H1 (cell line): ENCODE data around the gene RAB44. TPM values are rescaled to one million over a fixed set of nuclear protein-coding genes. Genes with fewer than 3 reads are reported as not detected.

Experiments used
- ASH2L ChIP-seq: fragments of 200-600, 300-600 bp; sonication (generic); IDR thresholded peaks from one replicate; pipeline ENCODE4 v1.7.1; 2017; ENCODE audit warnings: low read length
- GABPA ChIP-seq: IDR thresholded peaks from 2 replicates; pipeline ENCODE4 v1.6.1; 2011; ENCODE audit warnings: mild to moderate bottlenecking, low read length, moderate library complexity, borderline replicate concordance; ENCODE audit not compliant: insufficient read depth
- NRF1 ChIP-seq: IDR thresholded peaks from 2 replicates; pipeline ENCODE4 v1.6.1; 2011; ENCODE audit warnings: mild to moderate bottlenecking, low read depth, low read length, improper control_type of control experiment
- RXRA ChIP-seq: IDR thresholded peaks from 2 replicates; pipeline ENCODE4 v1.6.1; 2011; ENCODE audit warnings: low read depth, mild to moderate bottlenecking, low read length, moderate library complexity; ENCODE audit not compliant: insufficient read depth
- polyA plus RNA-seq, 7 experiments: library from polyadenylated mRNA; depleted of rRNA in 3 of 7; stranded (reverse) in 5 of 7; unstranded in 2 of 7; fragments of >200 nt in 5 of 7; fragments of 200-250 nt in 2 of 7; gene quantifications; 1 replicate in 5 of 7; 2 replicates in 1 of 7; 4 replicates in 1 of 7; pipeline versions ENCODE4 v1.2.1 to v1.2.3, GENCODE V29; 2011 to 2013; ENCODE audit warnings: missing spikeins in 2 of 7, mixed read lengths in 2 of 7
- total RNA-seq: library from RNA; stranded (reverse); fragmentation: NEBNext Ultra II Directional; extraction: Animal tissue kit (Norgen Biotek cat#: 25700); gene quantifications from 2 replicates; pipeline ENCODE4 v1.2.1, GENCODE V29; 2021
- TF ChIP-seq, protein P1 (sequence below): IDR thresholded peaks from 2 replicates; pipeline ENCODE4 v1.6.1; 2011; ENCODE audit warnings: low read length, improper control_type of control experiment

Gene RAB44
- total and polyA plus RNA-seq, 2 of the 8 experiments (the other 6 are each of a cell fraction or from before 2014, with no cell fraction given): 0.02 TPM; not detected in 1

DNA sequence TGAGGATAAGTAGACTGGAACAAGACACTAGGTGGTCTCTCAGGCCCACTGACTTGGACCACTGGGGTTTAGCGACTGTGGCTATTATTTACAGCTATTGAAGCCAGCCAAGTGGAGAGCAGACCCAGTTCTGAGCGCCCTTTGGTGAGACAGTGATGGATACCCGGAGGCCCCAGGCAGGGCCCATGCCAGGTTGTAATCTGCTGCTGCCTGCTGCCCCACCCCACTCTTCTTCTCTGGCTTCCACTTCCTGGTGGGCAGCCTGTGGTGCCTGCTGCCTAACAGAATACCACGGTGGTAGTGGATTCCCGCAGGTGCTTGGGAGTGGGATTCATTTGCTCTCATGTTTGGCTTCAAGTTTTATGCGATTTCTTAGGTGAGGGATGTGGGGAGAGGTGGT, 570 bp downstream of the RAB44 start (continued):
- TF ChIP-seq NRF1 (no peak), ASH2L (no peak), GABPA (no peak), RXRA (no peak)
- TF ChIP-seq, protein P1, sequence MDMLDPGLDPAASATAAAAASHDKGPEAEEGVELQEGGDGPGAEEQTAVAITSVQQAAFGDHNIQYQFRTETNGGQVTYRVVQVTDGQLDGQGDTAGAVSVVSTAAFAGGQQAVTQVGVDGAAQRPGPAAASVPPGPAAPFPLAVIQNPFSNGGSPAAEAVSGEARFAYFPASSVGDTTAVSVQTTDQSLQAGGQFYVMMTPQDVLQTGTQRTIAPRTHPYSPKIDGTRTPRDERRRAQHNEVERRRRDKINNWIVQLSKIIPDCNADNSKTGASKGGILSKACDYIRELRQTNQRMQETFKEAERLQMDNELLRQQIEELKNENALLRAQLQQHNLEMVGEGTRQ: no peak
